ENCODE data around the gene RHO. TPM values are rescaled to one million over a fixed set of nuclear protein-coding genes. Genes with fewer than 3 reads are reported as not detected.

The RHO gene
- total RNA-seq, 1 experiment from 2014 or later, result not detected

DNA sequence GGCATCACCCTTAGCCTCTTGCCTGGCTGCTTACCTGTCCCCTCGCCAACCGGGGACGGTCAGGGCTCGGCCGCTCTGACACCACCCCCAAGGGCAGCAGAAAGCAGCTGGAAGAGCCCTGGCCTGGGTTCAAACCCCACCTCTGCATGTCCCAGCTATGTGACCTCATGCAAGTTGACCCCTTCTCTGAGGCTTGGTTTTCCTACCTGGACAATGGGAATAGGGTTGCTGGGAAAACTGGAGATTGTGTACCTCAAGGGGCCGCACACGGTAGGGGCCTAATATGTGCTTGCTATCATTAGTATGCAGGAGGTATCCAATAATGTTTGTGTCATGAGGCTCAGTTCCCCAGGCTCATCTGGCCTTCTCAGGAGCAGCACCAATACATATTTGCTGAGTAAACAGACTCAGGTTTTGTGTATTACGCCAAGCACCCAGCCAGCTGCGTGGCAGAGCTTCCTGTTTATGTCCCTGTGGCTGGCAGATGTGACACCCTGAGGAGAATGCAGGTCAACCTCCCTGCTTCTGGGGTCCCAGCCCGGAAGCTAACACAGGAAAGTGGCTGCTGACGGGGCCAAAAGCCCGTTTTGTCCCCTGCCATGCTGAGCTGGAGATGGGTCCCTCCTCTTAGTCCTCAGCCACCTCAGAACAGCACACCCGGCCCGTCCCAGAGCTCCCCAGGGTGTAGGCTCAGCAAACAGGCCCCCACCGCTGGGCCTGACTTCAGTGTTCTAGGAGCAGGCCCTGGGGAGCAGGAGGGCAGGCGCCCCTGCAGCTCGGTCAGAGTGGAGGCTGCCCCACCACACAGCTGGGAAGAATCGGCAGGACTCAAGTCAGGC, 48.3 kb downstream of the RHO start:
- Mint-ChIP-seq H3K4me1 (peaks cover 11% of the 10 kb centered on the region), H3K27me3 (ENCODE audit: low read depth) (no peaks in the 10 kb centered on the region), H3K27ac (peak overlapping the region; percentile 10; the same call in 1 of the 2 replicates), H3K36me3 (no peaks in the 10 kb centered on the region), H3K9me3 (no peaks in the 10 kb centered on the region), H3K4me3 (no peak overlapping the region)
- ATAC-seq, result no peak
- TF ChIP-seq JAZF1 (CRISPR knock-in tag; IDR thresholded peaks at IDR 0.05) (no peak), TEAD4 (CRISPR knock-in tag; IDR thresholded peaks at IDR 0.05) (no peak), ETV6 (CRISPR knock-in tag; IDR thresholded peaks at IDR 0.05) (no peak)
- TF ChIP-seq, protein P1, sequence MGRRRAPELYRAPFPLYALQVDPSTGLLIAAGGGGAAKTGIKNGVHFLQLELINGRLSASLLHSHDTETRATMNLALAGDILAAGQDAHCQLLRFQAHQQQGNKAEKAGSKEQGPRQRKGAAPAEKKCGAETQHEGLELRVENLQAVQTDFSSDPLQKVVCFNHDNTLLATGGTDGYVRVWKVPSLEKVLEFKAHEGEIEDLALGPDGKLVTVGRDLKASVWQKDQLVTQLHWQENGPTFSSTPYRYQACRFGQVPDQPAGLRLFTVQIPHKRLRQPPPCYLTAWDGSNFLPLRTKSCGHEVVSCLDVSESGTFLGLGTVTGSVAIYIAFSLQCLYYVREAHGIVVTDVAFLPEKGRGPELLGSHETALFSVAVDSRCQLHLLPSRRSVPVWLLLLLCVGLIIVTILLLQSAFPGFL (CRISPR knock-in tag; IDR thresholded peaks at IDR 0.05; ENCODE audit: borderline replicate concordance), result no peak
- CTCF ChIA-PET, result interaction anchor here (1.0 to 2.3 kb wide), 5 partner anchors 16 to 86 kb away, joined by 3 to 12 read pairs (median 6); no protein-coding TSS in a partner anchor
- no peak for DNase-seq (ENCODE audit: low spot score)
- POLR2A ChIA-PET, result no interaction called here

DNA sequence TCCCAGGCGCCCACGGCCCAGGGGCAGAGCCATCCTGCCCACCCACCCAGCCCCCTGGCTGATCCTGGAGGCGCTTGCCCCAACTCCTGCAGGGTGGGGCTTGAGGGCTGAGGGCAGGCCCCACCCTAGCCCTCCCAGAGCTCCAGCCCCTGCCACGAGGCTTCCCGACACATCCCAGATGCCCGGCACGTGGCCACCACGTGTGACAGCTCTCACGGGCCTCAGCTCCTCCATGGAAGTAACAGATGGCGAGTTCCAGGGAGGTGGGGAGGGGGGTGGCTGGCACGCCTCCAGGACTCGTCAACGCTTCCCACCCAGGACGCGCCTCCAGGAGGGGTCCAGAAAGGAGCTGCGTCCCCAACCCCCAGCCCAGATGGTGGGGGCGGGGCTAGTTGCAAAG, 48.9 kb downstream of the RHO start:
- H3K4me3 Mint-ChIP-seq, result no peak overlapping the region
- POLR2A ChIA-PET, result no interaction called here
- peaks cover 11% of the 10 kb centered on the region for H3K4me1 Mint-ChIP-seq
- CTCF ChIA-PET, result interaction anchor here (0.6 to 2.3 kb wide), 4 partner anchors 19 to 87 kb away, joined by 3 to 12 read pairs (median 4); no protein-coding TSS in a partner anchor
- no peak for ATAC-seq
- no peaks in the 10 kb centered on the region for H3K27me3 Mint-ChIP-seq (ENCODE audit: low read depth)
- DNase-seq (ENCODE audit: low spot score), result no peak
- TF ChIP-seq ELF4 (CRISPR knock-in tag; IDR thresholded peaks at IDR 0.05; ENCODE audit: low read depth), result no peak
- TF ChIP-seq, protein P2, sequence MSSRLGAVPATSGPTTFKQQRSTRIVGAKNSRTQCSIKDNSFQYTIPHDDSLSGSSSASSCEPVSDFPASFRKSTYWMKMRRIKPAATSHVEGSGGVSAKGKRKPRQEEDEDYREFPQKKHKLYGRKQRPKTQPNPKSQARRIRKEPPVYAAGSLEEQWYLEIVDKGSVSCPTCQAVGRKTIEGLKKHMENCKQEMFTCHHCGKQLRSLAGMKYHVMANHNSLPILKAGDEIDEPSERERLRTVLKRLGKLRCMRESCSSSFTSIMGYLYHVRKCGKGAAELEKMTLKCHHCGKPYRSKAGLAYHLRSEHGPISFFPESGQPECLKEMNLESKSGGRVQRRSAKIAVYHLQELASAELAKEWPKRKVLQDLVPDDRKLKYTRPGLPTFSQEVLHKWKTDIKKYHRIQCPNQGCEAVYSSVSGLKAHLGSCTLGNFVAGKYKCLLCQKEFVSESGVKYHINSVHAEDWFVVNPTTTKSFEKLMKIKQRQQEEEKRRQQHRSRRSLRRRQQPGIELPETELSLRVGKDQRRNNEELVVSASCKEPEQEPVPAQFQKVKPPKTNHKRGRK (CRISPR knock-in tag; IDR thresholded peaks at IDR 0.05; ENCODE audit: borderline replicate concordance), result no peak
- TF ChIP-seq, protein P3, sequence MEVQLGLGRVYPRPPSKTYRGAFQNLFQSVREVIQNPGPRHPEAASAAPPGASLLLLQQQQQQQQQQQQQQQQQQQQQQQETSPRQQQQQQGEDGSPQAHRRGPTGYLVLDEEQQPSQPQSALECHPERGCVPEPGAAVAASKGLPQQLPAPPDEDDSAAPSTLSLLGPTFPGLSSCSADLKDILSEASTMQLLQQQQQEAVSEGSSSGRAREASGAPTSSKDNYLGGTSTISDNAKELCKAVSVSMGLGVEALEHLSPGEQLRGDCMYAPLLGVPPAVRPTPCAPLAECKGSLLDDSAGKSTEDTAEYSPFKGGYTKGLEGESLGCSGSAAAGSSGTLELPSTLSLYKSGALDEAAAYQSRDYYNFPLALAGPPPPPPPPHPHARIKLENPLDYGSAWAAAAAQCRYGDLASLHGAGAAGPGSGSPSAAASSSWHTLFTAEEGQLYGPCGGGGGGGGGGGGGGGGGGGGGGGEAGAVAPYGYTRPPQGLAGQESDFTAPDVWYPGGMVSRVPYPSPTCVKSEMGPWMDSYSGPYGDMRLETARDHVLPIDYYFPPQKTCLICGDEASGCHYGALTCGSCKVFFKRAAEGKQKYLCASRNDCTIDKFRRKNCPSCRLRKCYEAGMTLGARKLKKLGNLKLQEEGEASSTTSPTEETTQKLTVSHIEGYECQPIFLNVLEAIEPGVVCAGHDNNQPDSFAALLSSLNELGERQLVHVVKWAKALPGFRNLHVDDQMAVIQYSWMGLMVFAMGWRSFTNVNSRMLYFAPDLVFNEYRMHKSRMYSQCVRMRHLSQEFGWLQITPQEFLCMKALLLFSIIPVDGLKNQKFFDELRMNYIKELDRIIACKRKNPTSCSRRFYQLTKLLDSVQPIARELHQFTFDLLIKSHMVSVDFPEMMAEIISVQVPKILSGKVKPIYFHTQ (CRISPR knock-in tag; IDR thresholded peaks at IDR 0.05), result no peak
- TF ChIP-seq, protein P4, sequence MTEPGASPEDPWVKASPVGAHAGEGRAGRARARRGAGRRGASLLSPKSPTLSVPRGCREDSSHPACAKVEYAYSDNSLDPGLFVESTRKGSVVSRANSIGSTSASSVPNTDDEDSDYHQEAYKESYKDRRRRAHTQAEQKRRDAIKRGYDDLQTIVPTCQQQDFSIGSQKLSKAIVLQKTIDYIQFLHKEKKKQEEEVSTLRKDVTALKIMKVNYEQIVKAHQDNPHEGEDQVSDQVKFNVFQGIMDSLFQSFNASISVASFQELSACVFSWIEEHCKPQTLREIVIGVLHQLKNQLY (CRISPR knock-in tag; IDR thresholded peaks at IDR 0.05), result no peak
- TF ChIP-seq, protein P5, sequence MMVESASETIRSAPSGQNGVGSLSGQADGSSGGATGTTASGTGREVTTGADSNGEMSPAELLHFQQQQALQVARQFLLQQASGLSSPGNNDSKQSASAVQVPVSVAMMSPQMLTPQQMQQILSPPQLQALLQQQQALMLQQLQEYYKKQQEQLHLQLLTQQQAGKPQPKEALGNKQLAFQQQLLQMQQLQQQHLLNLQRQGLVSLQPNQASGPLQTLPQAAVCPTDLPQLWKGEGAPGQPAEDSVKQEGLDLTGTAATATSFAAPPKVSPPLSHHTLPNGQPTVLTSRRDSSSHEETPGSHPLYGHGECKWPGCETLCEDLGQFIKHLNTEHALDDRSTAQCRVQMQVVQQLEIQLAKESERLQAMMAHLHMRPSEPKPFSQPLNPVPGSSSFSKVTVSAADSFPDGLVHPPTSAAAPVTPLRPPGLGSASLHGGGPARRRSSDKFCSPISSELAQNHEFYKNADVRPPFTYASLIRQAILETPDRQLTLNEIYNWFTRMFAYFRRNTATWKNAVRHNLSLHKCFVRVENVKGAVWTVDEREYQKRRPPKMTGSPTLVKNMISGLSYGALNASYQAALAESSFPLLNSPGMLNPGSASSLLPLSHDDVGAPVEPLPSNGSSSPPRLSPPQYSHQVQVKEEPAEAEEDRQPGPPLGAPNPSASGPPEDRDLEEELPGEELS (CRISPR knock-in tag; IDR thresholded peaks at IDR 0.05), result no peak
- TF ChIP-seq JUN (CRISPR knock-in tag; IDR thresholded peaks at IDR 0.05), result no peak
- TF ChIP-seq CBFB (CRISPR knock-in tag; IDR thresholded peaks at IDR 0.05; ENCODE audit: low read depth), result no peak
- no peak overlapping the region for H3K27ac Mint-ChIP-seq
- no peaks in the 10 kb centered on the region for H3K36me3 Mint-ChIP-seq
- no peaks in the 10 kb centered on the region for H3K9me3 Mint-ChIP-seq

Measured in WTC11 (cell line).